ENCODE results near the gene TMEM255B. TPM values are rescaled to one million over a fixed set of nuclear protein-coding genes. Genes with fewer than 3 reads are reported as not detected.

TMEM255B gene
- total RNA-seq, 1 donor from 2014 or later = 8.4 TPM

GRCh38 chr13:113821847-113822246, 62.8 kb downstream of the TMEM255B start:
- Histone ChIP-seq H3K9me3 (ENCODE audit: insufficient read depth, low read depth, low read length) (no peaks in the 10 kb centered on the region), H3K4me1 (ENCODE audit: insufficient read depth, low read length) (peaks cover 27% of the 10 kb centered on the region), H3K4me3 (ENCODE audit: insufficient read depth, low read depth, low read length) (no peak overlapping the region), H3K79me2 (ENCODE audit: insufficient read depth, low read length) (no peaks in the 10 kb centered on the region), H4K20me1 (ENCODE audit: insufficient read depth, low read length) (no peaks in the 10 kb centered on the region), H3K27ac (ENCODE audit: low read depth, low read length) (peak overlapping the region; percentile 86), H3K36me3 (ENCODE audit: insufficient read depth, low read length) (no peaks in the 10 kb centered on the region), H2AFZ (ENCODE audit: low read depth, low read length) (no peak overlapping the region), H3K4me2 (ENCODE audit: low read length) (peak overlapping the region; percentile 72), H3K27me3 (ENCODE audit: insufficient read depth, low read length) (no peaks in the 10 kb centered on the region), H3K9ac (ENCODE audit: low read length) (peak overlapping the region; percentile 68)
- no peaks in the 10 kb centered on the region for H3K27me3 Mint-ChIP-seq (ENCODE audit: low read depth, unreplicated experiment)
- DNase-seq (ENCODE audit: low read depth) (no peak), FAIRE-seq (no peak)
- H3K9me3 Mint-ChIP-seq (ENCODE audit: unreplicated experiment) = no peaks in the 10 kb centered on the region
- H3K36me3 Mint-ChIP-seq (ENCODE audit: low read depth, unreplicated experiment) = peaks cover 28% of the 10 kb centered on the region
- H3K27ac Mint-ChIP-seq (ENCODE audit: unreplicated experiment) = peak overlapping the region; percentile 93
- H3K4me1 Mint-ChIP-seq (ENCODE audit: low read depth, unreplicated experiment) = peaks cover 12% of the 10 kb centered on the region
- no peak overlapping the region for H3K4me3 Mint-ChIP-seq (ENCODE audit: unreplicated experiment)
- TF ChIP-seq EZH2 (IDR thresholded peaks at IDR 0.05; ENCODE audit: insufficient read depth, low read length) = no peak

GRCh38 chr13:113822266-113822665, 63.2 kb downstream of the TMEM255B start:
- peaks cover 11% of the 10 kb centered on the region for H3K4me1 Mint-ChIP-seq (ENCODE audit: low read depth, unreplicated experiment)
- Histone ChIP-seq H3K4me3 (ENCODE audit: insufficient read depth, low read depth, low read length) (no peak overlapping the region), H3K36me3 (ENCODE audit: insufficient read depth, low read length) (no peaks in the 10 kb centered on the region), H3K79me2 (ENCODE audit: insufficient read depth, low read length) (no peaks in the 10 kb centered on the region), H3K4me1 (ENCODE audit: insufficient read depth, low read length) (peaks cover 27% of the 10 kb centered on the region), H3K27me3 (ENCODE audit: insufficient read depth, low read length) (no peaks in the 10 kb centered on the region), H3K4me2 (ENCODE audit: low read length) (peak overlapping the region; percentile 72), H3K9me3 (ENCODE audit: insufficient read depth, low read depth, low read length) (no peaks in the 10 kb centered on the region), H2AFZ (ENCODE audit: low read depth, low read length) (no peak overlapping the region), H3K27ac (ENCODE audit: low read depth, low read length) (no peak overlapping the region), H3K9ac (ENCODE audit: low read length) (peak overlapping the region; percentile 68), H4K20me1 (ENCODE audit: insufficient read depth, low read length) (no peaks in the 10 kb centered on the region)
- H3K27ac Mint-ChIP-seq (ENCODE audit: unreplicated experiment) = no peak overlapping the region
- no peaks in the 10 kb centered on the region for H3K9me3 Mint-ChIP-seq (ENCODE audit: unreplicated experiment)
- H3K36me3 Mint-ChIP-seq (ENCODE audit: low read depth, unreplicated experiment) = peaks cover 27% of the 10 kb centered on the region
- FAIRE-seq = no peak
- H3K4me3 Mint-ChIP-seq (ENCODE audit: unreplicated experiment) = no peak overlapping the region
- TF ChIP-seq EZH2 (IDR thresholded peaks at IDR 0.05; ENCODE audit: insufficient read depth, low read length) (no peak), CTCF (IDR thresholded peaks at IDR 0.05; ENCODE audit: insufficient read depth, low read depth, low read length) (no peak)
- DNase-seq (ENCODE audit: low read depth) = no peak
- H3K27me3 Mint-ChIP-seq (ENCODE audit: low read depth, unreplicated experiment) = no peaks in the 10 kb centered on the region

GRCh38 chr13:113822956-113823744, 64.1 kb downstream of the TMEM255B start:
- peaks cover 27% of the 10 kb centered on the region for H3K4me1 ChIP-seq (ENCODE audit: insufficient read depth, low read length)
- H3K27ac ChIP-seq (ENCODE audit: low read depth, low read length) = no peak overlapping the region
- peaks cover 28% of the 10 kb centered on the region for H3K36me3 Mint-ChIP-seq (ENCODE audit: low read depth, unreplicated experiment)
- H3K9ac ChIP-seq (ENCODE audit: low read length) = no peak overlapping the region
- no peaks in the 10 kb centered on the region for H3K27me3 ChIP-seq (ENCODE audit: insufficient read depth, low read length)
- H3K4me1 Mint-ChIP-seq (ENCODE audit: low read depth, unreplicated experiment) = peaks cover 9% of the 10 kb centered on the region
- H3K4me3 ChIP-seq (ENCODE audit: insufficient read depth, low read depth, low read length) = no peak overlapping the region
- no peak overlapping the region for H3K4me2 ChIP-seq (ENCODE audit: low read length)
- no peaks in the 10 kb centered on the region for H3K9me3 Mint-ChIP-seq (ENCODE audit: unreplicated experiment)
- FAIRE-seq (no peak), DNase-seq (ENCODE audit: low read depth) (no peak)
- H3K9me3 ChIP-seq (ENCODE audit: insufficient read depth, low read depth, low read length) = no peaks in the 10 kb centered on the region
- H4K20me1 ChIP-seq (ENCODE audit: insufficient read depth, low read length) = no peaks in the 10 kb centered on the region
- H2AFZ ChIP-seq (ENCODE audit: low read depth, low read length) = no peak overlapping the region
- H3K27me3 Mint-ChIP-seq (ENCODE audit: low read depth, unreplicated experiment) = no peaks in the 10 kb centered on the region
- no peaks in the 10 kb centered on the region for H3K79me2 ChIP-seq (ENCODE audit: insufficient read depth, low read length)
- no peak overlapping the region for H3K4me3 Mint-ChIP-seq (ENCODE audit: unreplicated experiment)
- peak overlapping the region; percentile 69 for H3K27ac Mint-ChIP-seq (ENCODE audit: unreplicated experiment)
- TF ChIP-seq EZH2 (IDR thresholded peaks at IDR 0.05; ENCODE audit: insufficient read depth, low read length) = no peak
- no peak for TF ChIP-seq CTCF (IDR thresholded peaks at IDR 0.05; ENCODE audit: insufficient read depth, low read depth, low read length)
- H3K36me3 ChIP-seq (ENCODE audit: insufficient read depth, low read length) = no peaks in the 10 kb centered on the region
